Activated naive CD8-positive, alpha-beta T cell (primary cell): ENCODE results near the gene CIROP.

Experiments
- H3K27ac Mint-ChIP-seq: one replicate; pipeline ENCODE4 v1.8.0; 2021; ENCODE audit warnings: mixed read lengths
- H3K27me3 Mint-ChIP-seq: one replicate; pipeline ENCODE4 v1.8.0; 2021; ENCODE audit warnings: mixed read lengths
- H3K36me3 Mint-ChIP-seq: one replicate; pipeline ENCODE4 v1.8.0; 2021; ENCODE audit warnings: mixed read lengths
- H3K4me1 Mint-ChIP-seq: one replicate; pipeline ENCODE4 v1.8.0; 2021; ENCODE audit warnings: low read depth, mixed read lengths
- H3K4me3 Mint-ChIP-seq: one replicate; pipeline ENCODE4 v1.8.0; 2021; ENCODE audit warnings: mild to moderate bottlenecking, mixed read lengths
- H3K9me3 Mint-ChIP-seq: one replicate; pipeline ENCODE4 v1.8.0; 2021; ENCODE audit warnings: low read depth, mixed read lengths

The CIROP gene

GRCh38 chr14:23074906-23075305 lies 29.9 kb downstream of the CIROP start:
- Mint-ChIP-seq H3K36me3 (peaks cover 2% of the 10 kb centered on the region), H3K9me3 (no peaks in the 10 kb centered on the region), H3K4me3 (no peak overlapping the region), H3K27me3 (no peaks in the 10 kb centered on the region), H3K4me1 (peaks cover 27% of the 10 kb centered on the region), H3K27ac (no peak overlapping the region)

GRCh38 chr14:23071921-23072539 lies 32.8 kb downstream of the CIROP start:
- Mint-ChIP-seq H3K36me3 (peaks cover 6% of the 10 kb centered on the region), H3K9me3 (no peaks in the 10 kb centered on the region), H3K4me1 (peaks cover 40% of the 10 kb centered on the region), H3K27ac (peak overlapping the region; percentile 98), H3K4me3 (peak overlapping the region; percentile 99), H3K27me3 (no peaks in the 10 kb centered on the region)

- Mint-ChIP-seq H3K9me3 (no peaks in the 10 kb centered on the region), H3K27me3 (no peaks in the 10 kb centered on the region), H3K27ac (peak overlapping the region; percentile 98), H3K36me3 (peaks cover 6% of the 10 kb centered on the region), H3K4me1 (peaks cover 38% of the 10 kb centered on the region), H3K4me3 (peak overlapping the region; percentile 99)
Observed at GRCh38 chr14:23071244-23071920, 33.4 kb downstream of the CIROP start.

GRCh38 chr14:23070262-23071129 lies 34.3 kb downstream of the CIROP start:
- H3K36me3 Mint-ChIP-seq = peaks cover 6% of the 10 kb centered on the region
- H3K4me3 Mint-ChIP-seq = peak overlapping the region; percentile 99

GRCh38 chr14:23069413-23069806 lies 35.4 kb downstream of the CIROP start:
- H3K4me3 Mint-ChIP-seq = peak overlapping the region; percentile 75
- no peaks in the 10 kb centered on the region for H3K9me3 Mint-ChIP-seq
- peaks cover 42% of the 10 kb centered on the region for H3K4me1 Mint-ChIP-seq
- no peaks in the 10 kb centered on the region for H3K27me3 Mint-ChIP-seq
- peak overlapping the region; percentile 50 for H3K27ac Mint-ChIP-seq
- peaks cover 4% of the 10 kb centered on the region for H3K36me3 Mint-ChIP-seq

More at GRCh38 chr14:23070262-23071129, 34.3 kb downstream of the CIROP start:
- Mint-ChIP-seq H3K27ac (peak overlapping the region; percentile 98), H3K9me3 (no peaks in the 10 kb centered on the region), H3K4me1 (peaks cover 44% of the 10 kb centered on the region), H3K27me3 (no peaks in the 10 kb centered on the region)

- Mint-ChIP-seq H3K27me3 (no peaks in the 10 kb centered on the region), H3K36me3 (peaks cover 4% of the 10 kb centered on the region), H3K9me3 (no peaks in the 10 kb centered on the region), H3K4me3 (peak overlapping the region; percentile 75), H3K4me1 (peaks cover 42% of the 10 kb centered on the region), H3K27ac (peak overlapping the region; percentile 68)
Observed at GRCh38 chr14:23068789-23069412, 35.9 kb downstream of the CIROP start.

- Mint-ChIP-seq H3K36me3 (peaks cover 4% of the 10 kb centered on the region), H3K4me3 (peak overlapping the region; percentile 75), H3K9me3 (no peaks in the 10 kb centered on the region), H3K4me1 (peaks cover 42% of the 10 kb centered on the region), H3K27me3 (no peaks in the 10 kb centered on the region), H3K27ac (peak overlapping the region; percentile 68)
Observed at GRCh38 chr14:23067847-23068788, 36.7 kb downstream of the CIROP start.

- H3K4me3 Mint-ChIP-seq = no peak overlapping the region
- H3K27ac Mint-ChIP-seq = no peak overlapping the region
- H3K36me3 Mint-ChIP-seq = peaks cover 4% of the 10 kb centered on the region
- H3K4me1 Mint-ChIP-seq = peaks cover 36% of the 10 kb centered on the region
- H3K27me3 Mint-ChIP-seq = no peaks in the 10 kb centered on the region
- no peaks in the 10 kb centered on the region for H3K9me3 Mint-ChIP-seq
Observed at GRCh38 chr14:23066855-23067744, 37.7 kb downstream of the CIROP start.

- no peaks in the 10 kb centered on the region for H3K27me3 Mint-ChIP-seq
- H3K9me3 Mint-ChIP-seq = no peaks in the 10 kb centered on the region
- peaks cover 4% of the 10 kb centered on the region for H3K36me3 Mint-ChIP-seq
- H3K4me3 Mint-ChIP-seq = no peak overlapping the region
- H3K27ac Mint-ChIP-seq = no peak overlapping the region
- peaks cover 29% of the 10 kb centered on the region for H3K4me1 Mint-ChIP-seq
Observed at GRCh38 chr14:23066368-23066767, 38.4 kb downstream of the CIROP start.

- H3K27me3 Mint-ChIP-seq = no peaks in the 10 kb centered on the region
- H3K4me3 Mint-ChIP-seq = no peak overlapping the region
- H3K4me1 Mint-ChIP-seq = peaks cover 7% of the 10 kb centered on the region
- no peak overlapping the region for H3K27ac Mint-ChIP-seq
- no peaks in the 10 kb centered on the region for H3K9me3 Mint-ChIP-seq
- H3K36me3 Mint-ChIP-seq = no peaks in the 10 kb centered on the region
Observed at GRCh38 chr14:23063601-23064000, 41.2 kb downstream of the CIROP start.

GRCh38 chr14:23062002-23062401 lies 42.8 kb downstream of the CIROP start:
- no peak overlapping the region for H3K4me3 Mint-ChIP-seq
- no peaks in the 10 kb centered on the region for H3K36me3 Mint-ChIP-seq
- H3K4me1 Mint-ChIP-seq = peaks cover 11% of the 10 kb centered on the region
- no peaks in the 10 kb centered on the region for H3K27me3 Mint-ChIP-seq
- H3K27ac Mint-ChIP-seq = peak overlapping the region; percentile 61
- H3K9me3 Mint-ChIP-seq = no peaks in the 10 kb centered on the region

- H3K4me1 Mint-ChIP-seq = peaks cover 19% of the 10 kb centered on the region
- no peaks in the 10 kb centered on the region for H3K9me3 Mint-ChIP-seq
- H3K27me3 Mint-ChIP-seq = no peaks in the 10 kb centered on the region
- H3K27ac Mint-ChIP-seq = no peak overlapping the region
- no peaks in the 10 kb centered on the region for H3K36me3 Mint-ChIP-seq
- no peak overlapping the region for H3K4me3 Mint-ChIP-seq
Observed at GRCh38 chr14:23060536-23061260, 44.1 kb downstream of the CIROP start.
